ENCODE results near the gene GUCA2B. TPM values are rescaled to one million over a fixed set of nuclear protein-coding genes. Genes with fewer than 3 reads are reported as not detected.

Gene GUCA2B
- total and polyA plus RNA-seq, 2 of the 4 experiments (the other 2 are of a cell fraction), result not detected

GRCh38 chr1:42179900-42180329 is 26.7 kb downstream of the GUCA2B start:
- Histone ChIP-seq H3K14ac (replicated peaks; ENCODE audit: low read depth, low read length) (no peak overlapping the region), H3K27me3 (ENCODE audit: control insufficient read depth, insufficient read depth, low read length) (no peaks in the 10 kb centered on the region), H3K56ac (ENCODE audit: extremely low read depth, insufficient read depth, low read length) (no peak overlapping the region), H4K5ac (ENCODE audit: low read depth, low read length) (no peak overlapping the region), H4K91ac (ENCODE audit: insufficient read depth, low read depth, low read length) (no peak overlapping the region), H4K20me1 (ENCODE audit: insufficient read depth, low read length) (peaks cover 9% of the 10 kb centered on the region; the same call in 1 of the 2 replicates), H2BK5ac (ENCODE audit: low read depth, low read length, poor library complexity, severe bottlenecking) (no peak overlapping the region), H2BK15ac (ENCODE audit: low read depth, low read length) (no peak overlapping the region), H2BK120ac (ENCODE audit: low read depth, low read length) (no peak overlapping the region), H3K4me1 (ENCODE audit: control insufficient read depth, insufficient read depth, low read length) (peaks cover 6% of the 10 kb centered on the region), H4K8ac (ENCODE audit: low read depth in 2 of 2, low read length in 2 of 2) (no peak overlapping the region), H3K9me3 (ENCODE audit: control insufficient read depth, insufficient read depth, low read length) (no peaks in the 10 kb centered on the region), H3K4me2 (ENCODE audit: low read depth, low read length) (no peak overlapping the region), H3K9ac (ENCODE audit: low read depth, low read length) (no peak overlapping the region), H3K23ac (ENCODE audit: low read depth, low read length) (no peak overlapping the region), H3K9me1 (ENCODE audit: insufficient read depth, low read length) (0 out of 2 replicates have a peak, but pooled peaks cover 2% of the 10 kb centered on the region), H2AFZ (replicated peaks; ENCODE audit: low read length, poor library complexity) (no peak overlapping the region), H3K36me3 (ENCODE audit: control insufficient read depth, insufficient read depth, low read length) (peaks cover 17% of the 10 kb centered on the region), H3K18ac (ENCODE audit: low read depth, low read length) (no peak overlapping the region), H2AK5ac (ENCODE audit: low read depth, low read length) (no peak overlapping the region), H3K4ac (ENCODE audit: low read depth, low read length) (no peak overlapping the region), H2AK9ac (replicated peaks; ENCODE audit: low read depth, low read length, poor library complexity) (no peak overlapping the region), H2BK20ac (ENCODE audit: low read depth, low read length) (no peak overlapping the region), H3K79me1 (ENCODE audit: low read depth in 1 of 2, low read length in 2 of 2) (peaks cover 0 to 13% of the 10 kb centered on the region in 2 experiments; a peak in 2 of 4 replicates), H3K27ac (ENCODE audit: insufficient read depth, low read length) (no peak overlapping the region), H3K4me3 (ENCODE audit: insufficient read depth, low read depth, low read length) (no peak overlapping the region)
- no TSS peak for BruUV-seq (replicated peaks)
- intact Hi-C loops (cut with micrococcal nuclease), result loop anchor here (10.0 kb wide), 1 partner anchor 475 kb away; the partner anchor contains the start of gene PPIH
- TF ChIP-seq RCOR1 (IDR thresholded peaks at IDR 0.05; ENCODE audit: insufficient replicate concordance, low read length) (no peak), BHLHE40 (IDR thresholded peaks at IDR 0.05; ENCODE audit: low read depth, low read length) (no peak), RFX5 (IDR thresholded peaks at IDR 0.05; ENCODE audit: low read depth, low read length) (no peak), CHD1 (IDR thresholded peaks at IDR 0.05; ENCODE audit: low read depth, low read length) (no peak), CEBPB (IDR thresholded peaks at IDR 0.05; ENCODE audit: low read depth, low read length) (no peak), USF2 (IDR thresholded peaks at IDR 0.05; ENCODE audit: low read depth, low read length) (no peak), ELK1 (IDR thresholded peaks at IDR 0.05; ENCODE audit: borderline replicate concordance, low read depth, low read length) (no peak), MXI1 (IDR thresholded peaks at IDR 0.05; ENCODE audit: borderline replicate concordance, low read depth, low read length) (no peak), CTCF (conservative IDR thresholded peaks at IDR 0.05; ENCODE audit: low read depth, low read length) (no peak), FOS (IDR thresholded peaks at IDR 0.05; ENCODE audit: low read depth, low read length) (no peak), MAFK (IDR thresholded peaks at IDR 0.05; ENCODE audit: low read depth, low read length) (no peak), RAD21 (IDR thresholded peaks at IDR 0.05; ENCODE audit: low read length) (no peak), NFE2L2 (IDR thresholded peaks at IDR 0.05; ENCODE audit: low read depth, low read length) (no peak), SMC3 (IDR thresholded peaks at IDR 0.05; ENCODE audit: low read depth, low read length) (no peak), MAZ (IDR thresholded peaks at IDR 0.05; ENCODE audit: borderline replicate concordance, low read depth, low read length) (no peak), POLR2A (IDR thresholded peaks at IDR 0.05; ENCODE audit: low read depth, low read length) (no peak)
- ChIA-PET POLR2A (ENCODE audit: unreplicated experiment) (no interaction called here), CTCF (no interaction called here)
- DNase-seq (peak; percentile 3), ATAC-seq (ENCODE audit: low read depth) (no peak)
- WGBS, 2 experiments (ENCODE audit: extremely low coverage in 2 of 2, insufficient read length in 1 of 2), result 60% methylated on average over 1 of the region's 4 CpGs; no CpG with 5 or more reads in 1 of the 2 experiments
- dilution Hi-C loops (cut with HindIII; ENCODE audit: low sequenced_read_pairs, unreplicated experiment), result no loop called here
- in situ Hi-C loops (cut with MboI; ENCODE audit: low sequenced_read_pairs), result no loop called here

All from IMR-90 (cell line).